ENCODE results near the gene ALG5.

The ALG5 gene

GRCh38 chr13:36999054-36999714, at the start of gene ALG5:
TSS of gene ALG5 (minus strand) at chr13:36999340. CDS start at chr13:36999300, 40 bp downstream.
- peak; percentile 87 to 88 for DNase-seq

- no peak for DNase-seq
Observed at GRCh38 chr13:37047846-37048245, 48.7 kb upstream of the ALG5 start.

GRCh38 chr13:37047032-37047431, 47.9 kb upstream of the ALG5 start:
- DNase-seq = no peak

- DNase-seq = no peak
Observed at GRCh38 chr13:37046062-37046461, 46.9 kb upstream of the ALG5 start.

- DNase-seq = no peak
Observed at GRCh38 chr13:37040789-37041188, 41.6 kb upstream of the ALG5 start.

GRCh38 chr13:37039896-37040295, 40.8 kb upstream of the ALG5 start:
- DNase-seq = no peak

GRCh38 chr13:37037241-37037640, 38.1 kb upstream of the ALG5 start:
- DNase-seq = no peak

GRCh38 chr13:37029617-37030016, 30.5 kb upstream of the ALG5 start:
- DNase-seq = no peak

- DNase-seq = no peak
Observed at GRCh38 chr13:37027639-37028038, 28.5 kb upstream of the ALG5 start.

- DNase-seq = no peak
Observed at GRCh38 chr13:37026771-37027170, 27.6 kb upstream of the ALG5 start.

GRCh38 chr13:37023871-37024270, 24.7 kb upstream of the ALG5 start:
- no peak for DNase-seq

GRCh38 chr13:37014609-37015008, 15.5 kb upstream of the ALG5 start:
- no peak for DNase-seq

- DNase-seq = no peak
Observed at GRCh38 chr13:37011788-37012187, 12.6 kb upstream of the ALG5 start.

GRCh38 chr13:37011002-37011401, 11.9 kb upstream of the ALG5 start:
- DNase-seq = no peak

- no peak for DNase-seq
Observed at GRCh38 chr13:37010424-37010823, 11.3 kb upstream of the ALG5 start.

- DNase-seq = no peak
Observed at GRCh38 chr13:37009692-37010091, 10.6 kb upstream of the ALG5 start.

- DNase-seq = no peak
Observed at GRCh38 chr13:37001921-37002250, 2.7 kb upstream of the ALG5 start.

- peak; percentile 7 to 19 for DNase-seq
Observed at GRCh38 chr13:36998624-36999041, 507 bp downstream of the ALG5 start.

GRCh38 chr13:36997716-36998427, 1.3 kb downstream of the ALG5 start:
- no peak for DNase-seq

GRCh38 chr13:36992362-36992761, 6.8 kb downstream of the ALG5 start:
- DNase-seq = no peak

GRCh38 chr13:36986462-36987240, 12.5 kb downstream of the ALG5 start:
- no peak for DNase-seq

- DNase-seq = no peak
Observed at GRCh38 chr13:36981156-36981743, 17.9 kb downstream of the ALG5 start.

GRCh38 chr13:36979361-36980050, 19.6 kb downstream of the ALG5 start:
- no peak for DNase-seq
